H1 (cell line): Measurements from ENCODE around the gene CDK7. TPM values are rescaled to one million over a fixed set of nuclear protein-coding genes. Genes with fewer than 3 reads are reported as not detected.

Experiments used
- CTCF ChIA-PET: fragments of 300-600 bp; sonication (Branson Sonifier 250); formaldehyde crosslinking; loops from one replicate; lab custom pipeline; 2021; ENCODE audit not compliant: partially characterized antibody; lab: Charles Lee
- POLR2A ChIA-PET: fragments of 300-600 bp; sonication (Branson Sonifier 250); formaldehyde crosslinking; loops from one replicate; lab custom pipeline; 2021; ENCODE audit warnings: inconsistent platforms; ENCODE audit not compliant: partially characterized antibody; lab: Charles Lee
- DNase-seq, 2 experiments: peaks; one replicate each; pipeline versions ENCODE4 v3.0.0 to v3.0.0-alpha.2; 2010 to 2022; ENCODE audit warnings: low spot score in 2 of 2, low read depth in 1 of 2, mixed read lengths in 1 of 2
- FAIRE-seq: peaks from 2 replicates; lab custom pipeline; 2011; peaks lifted over from hg19 to GRCh38; lab: Jason Lieb, UNC
- H2AFZ ChIP-seq: 2 replicates; pipeline ENCODE4 v1.8.1; 2012; ENCODE audit warnings: low read length, inconsistent platforms
- H2AK5ac ChIP-seq: 2 replicates; pipeline ENCODE4 v1.6.1; 2013; ENCODE audit warnings: low read depth, low read length
- H2BK120ac ChIP-seq: replicated peaks from 2 replicates; pipeline ENCODE3; 2013; ENCODE audit warnings: low read depth, low read length, inconsistent platforms
- H2BK12ac ChIP-seq: 2 replicates; pipeline ENCODE4 v1.6.1; 2013; ENCODE audit warnings: low read depth, low read length
- H2BK15ac ChIP-seq: 2 replicates; pipeline ENCODE4 v1.6.1; 2013; ENCODE audit warnings: low read length
- H2BK20ac ChIP-seq: 2 replicates; pipeline ENCODE4 v1.6.1; 2013; ENCODE audit warnings: low read length
- H2BK5ac ChIP-seq: 2 replicates; pipeline ENCODE4 v1.6.1; 2013; ENCODE audit warnings: low read depth, low read length
- H3K14ac ChIP-seq: 2 replicates; pipeline ENCODE4 v1.6.1; 2013; ENCODE audit warnings: inconsistent platforms; ENCODE audit not compliant: insufficient read length
- H3K18ac ChIP-seq: 2 replicates; pipeline ENCODE4 v1.6.1; 2013; ENCODE audit warnings: low read length; ENCODE audit errors: extremely low read depth
- H3K23ac ChIP-seq: 2 replicates; pipeline ENCODE4 v1.6.1; 2013; ENCODE audit warnings: inconsistent platforms; ENCODE audit not compliant: insufficient read length
- H3K23me2 ChIP-seq: 2 replicates; pipeline ENCODE4 v1.6.1; 2013; ENCODE audit warnings: low read depth, low read length
- H3K27ac ChIP-seq: 2 replicates; pipeline ENCODE4 v1.6.1; 2011; ENCODE audit warnings: low read depth, low read length, inconsistent platforms
- H3K27me3 ChIP-seq, 4 experiments: replicated peaks in 1 of 4; 1 replicate in 1 of 4; 2 replicates in 3 of 4; pipeline versions ENCODE4 v1.6.1 to v1.8.1; 2011 to 2013; ENCODE audit warnings: low read length in 3 of 4, mild to moderate bottlenecking in 3 of 4, inconsistent platforms in 2 of 4, mixed read lengths in 2 of 4, moderate library complexity in 1 of 4; ENCODE audit not compliant: control insufficient read depth in 3 of 4, insufficient read depth in 3 of 4; ENCODE audit errors: extremely low read depth in 1 of 4
- H3K36me3 ChIP-seq, 4 experiments: 2 replicates each; pipeline versions ENCODE4 v1.6.1 to v1.8.1; 2011 to 2013; ENCODE audit warnings: mild to moderate bottlenecking in 4 of 4, low read length in 3 of 4, moderate library complexity in 2 of 4, control low read depth in 1 of 4, inconsistent platforms in 1 of 4; ENCODE audit not compliant: insufficient read depth in 4 of 4, control insufficient read depth in 2 of 4
- H3K4ac ChIP-seq: replicated peaks from 2 replicates; pipeline ENCODE3; 2013; ENCODE audit warnings: low read length, low read depth, mixed read lengths, inconsistent platforms; ENCODE audit not compliant: insufficient read length
- H3K4me1 ChIP-seq, 4 experiments: replicated peaks in 1 of 4; 1 replicate in 1 of 4; 2 replicates in 3 of 4; pipeline versions ENCODE4 v1.6.1 to v1.8.1; 2011 to 2013; ENCODE audit warnings: low read length in 3 of 4, inconsistent platforms in 2 of 4, mixed read lengths in 1 of 4; ENCODE audit not compliant: insufficient read depth in 4 of 4, control insufficient read depth in 3 of 4
- H3K4me2 ChIP-seq, 2 experiments: 2 replicates each; pipeline versions ENCODE4 v1.6.1 to v1.8.1; 2011 to 2013; ENCODE audit warnings: low read depth in 2 of 2, low read length in 2 of 2, control low read depth in 1 of 2, inconsistent platforms in 1 of 2, mild to moderate bottlenecking in 1 of 2; ENCODE audit not compliant: insufficient read depth in 1 of 2
- H3K4me3 ChIP-seq, 4 experiments: fragments of 200-600, 300-600 bp in 1 of 4; sonication (generic), shearing (Covaris generic), sonication (Bioruptor Twin) in 1 of 4; 2 replicates each; pipeline versions ENCODE4 v1.5.1 to v1.8.1; 2011 to 2016; ENCODE audit warnings: low read length in 4 of 4, low read depth in 3 of 4, control low read depth in 2 of 4, inconsistent platforms in 2 of 4, mild to moderate bottlenecking in 2 of 4, mixed read lengths in 1 of 4, moderate library complexity in 1 of 4; ENCODE audit not compliant: insufficient read depth in 2 of 4; ENCODE audit errors: extremely low read depth in 1 of 4
- H3K56ac ChIP-seq: replicated peaks from 2 replicates; pipeline ENCODE3; 2013; ENCODE audit warnings: low read depth, mild to moderate bottlenecking, mixed read lengths, low read length, inconsistent platforms; ENCODE audit not compliant: insufficient read length
- H3K79me1 ChIP-seq: 2 replicates; pipeline ENCODE4 v1.6.1; 2013; ENCODE audit warnings: low read depth, low read length, control low read depth
- H3K79me2 ChIP-seq, 2 experiments: 2 replicates each; pipeline versions ENCODE4 v1.6.1 to v1.8.1; 2012 to 2013; ENCODE audit warnings: low read length in 2 of 2, mild to moderate bottlenecking in 2 of 2, inconsistent platforms in 1 of 2; ENCODE audit not compliant: insufficient read depth in 2 of 2, control insufficient read depth in 1 of 2
- H3K9ac ChIP-seq, 4 experiments: replicated peaks in 1 of 4; 1 replicate in 1 of 4; 2 replicates in 3 of 4; pipeline versions ENCODE4 v1.6.1 to v1.8.1; 2011 to 2013; ENCODE audit warnings: low read depth in 3 of 4, low read length in 3 of 4, control low read depth in 2 of 4, mild to moderate bottlenecking in 2 of 4, moderate library complexity in 2 of 4, inconsistent platforms in 1 of 4; ENCODE audit errors: extremely low read depth in 1 of 4
- H3K9me3 ChIP-seq, 2 experiments: 2 replicates each; pipeline versions ENCODE4 v1.6.1 to v1.8.1; 2012 to 2013; ENCODE audit warnings: mild to moderate bottlenecking in 2 of 2, moderate library complexity in 2 of 2, control low read depth in 1 of 2, inconsistent platforms in 1 of 2, low read depth in 1 of 2, low read length in 1 of 2, mixed read lengths in 1 of 2; ENCODE audit not compliant: insufficient read depth in 2 of 2
- H4K20me1 ChIP-seq, 2 experiments: replicated peaks in 1 of 2; 2 replicates each; pipeline versions ENCODE3 to v1.8.1; 2011 to 2013; ENCODE audit warnings: inconsistent platforms in 2 of 2, low read length in 2 of 2, mild to moderate bottlenecking in 1 of 2; ENCODE audit not compliant: insufficient read depth in 2 of 2, control insufficient read depth in 1 of 2
- H4K5ac ChIP-seq: 2 replicates; pipeline ENCODE4 v1.6.1; 2013; ENCODE audit warnings: low read length, low read depth, mixed read lengths, inconsistent platforms; ENCODE audit not compliant: insufficient read length
- H4K8ac ChIP-seq: 2 replicates; pipeline ENCODE4 v1.8.0; 2013; ENCODE audit warnings: mild to moderate bottlenecking, moderate library complexity, low read length, inconsistent platforms; ENCODE audit not compliant: insufficient read depth; ENCODE audit errors: extremely low read depth
- H4K91ac ChIP-seq: replicated peaks from 2 replicates; pipeline ENCODE3; 2013; ENCODE audit warnings: low read length, mixed read lengths, inconsistent platforms; ENCODE audit not compliant: insufficient read length
- MAX ChIP-seq: IDR thresholded peaks from 2 replicates; pipeline ENCODE4 v1.6.1; 2012; ENCODE audit warnings: inconsistent platforms
- SIX5 ChIP-seq: IDR thresholded peaks from 2 replicates; pipeline ENCODE4 v1.6.1; 2011; ENCODE audit warnings: mild to moderate bottlenecking, low read depth, low read length
- TAF7 ChIP-seq: optimal IDR thresholded peaks from 2 replicates; pipeline ENCODE3; 2011; ENCODE audit warnings: low read depth, mild to moderate bottlenecking, inconsistent platforms, low read length, moderate library complexity, borderline replicate concordance
- WGBS, 2 experiments: shearing (Covaris generic) in 1 of 2; methylation state at CpG; one replicate each; pipeline versions ENCODE4 v1.1.6 to v1.1.7; 2013 to 2015; ENCODE audit warnings: low lambda C conversion rate in 2 of 2, mixed read lengths in 2 of 2, inconsistent platforms in 1 of 2, low coverage in 1 of 2, missing lambda C conversion rate in 1 of 2; ENCODE audit not compliant: insufficient replicate concordance in 2 of 2, insufficient coverage in 1 of 2, insufficient read length in 1 of 2; ENCODE audit errors: extremely low coverage in 1 of 2, missing lambda C conversion rate in 1 of 2; 5-methylcytosine and 5-hydroxymethylcytosine counted together
- polyA plus RNA-seq, 7 experiments: library from polyadenylated mRNA; depleted of rRNA in 3 of 7; stranded (reverse) in 5 of 7; unstranded in 2 of 7; fragments of >200 nt in 5 of 7; fragments of 200-250 nt in 2 of 7; gene quantifications; 1 replicate in 5 of 7; 2 replicates in 1 of 7; 4 replicates in 1 of 7; pipeline versions ENCODE4 v1.2.1 to v1.2.3, GENCODE V29; 2011 to 2013; ENCODE audit warnings: missing spikeins in 2 of 7, mixed read lengths in 2 of 7
- total RNA-seq: library from RNA; stranded (reverse); fragmentation: NEBNext Ultra II Directional; extraction: Animal tissue kit (Norgen Biotek cat#: 25700); gene quantifications from 2 replicates; pipeline ENCODE4 v1.2.1, GENCODE V29; 2021

CDK7 gene
- total and polyA plus RNA-seq, 2 of the 8 experiments (the other 6 are each of a cell fraction or from before 2014, with no cell fraction given): 39.9 to 63.4 TPM

GRCh38 chr5:69270840-69271239 is 36.2 kb downstream of the CDK7 start:
- Histone ChIP-seq H2AK5ac (no peak overlapping the region), H3K79me1 (no peaks in the 10 kb centered on the region; the same call in 1 of the 2 replicates), H3K18ac (no peak overlapping the region), H3K4ac (no peak overlapping the region), H2BK15ac (no peak overlapping the region), H3K4me2 (no peak overlapping the region), H4K8ac (no peak overlapping the region), H3K36me3 (peaks cover 2 to 55% (median 18%) of the 10 kb centered on the region in 4 experiments; a peak in 6 of 8 replicates), H3K14ac (no peak overlapping the region), H2BK5ac (no peak overlapping the region), H2BK120ac (no peak overlapping the region), H3K9ac (no peak overlapping the region), H4K91ac (no peak overlapping the region), H2AFZ (no peak overlapping the region), H3K79me2 (no peaks in the 10 kb centered on the region), H3K56ac (no peak overlapping the region), H3K23ac (no peak overlapping the region), H3K4me3 (no peak overlapping the region), H4K20me1 (no peaks in the 10 kb centered on the region), H2BK12ac (no peak overlapping the region), H3K4me1 (no peaks in the 10 kb centered on the region), H2BK20ac (no peak overlapping the region), H3K23me2 (no peaks in the 10 kb centered on the region), H3K9me3 (no peaks in the 10 kb centered on the region), H3K27me3 (no peaks in the 10 kb centered on the region), H4K5ac (no peak overlapping the region), H3K27ac (no peak overlapping the region)
- DNase-seq: no peak
- ChIA-PET POLR2A (interaction anchor here (1.1 to 1.5 kb wide), 2 partner anchors 10 to 35 kb away, joined by 3 to 5 read pairs; no protein-coding TSS in a partner anchor), CTCF (interaction anchor here (0.8 to 2.2 kb wide), 6 partner anchors 10 to 226 kb away, joined by 3 to 9 read pairs (median 4); no protein-coding TSS in a partner anchor)
- TF ChIP-seq TAF7 (no peak), SIX5 (no peak), MAX (no peak)
- 96% methylated on average over 1 of the region's 1 CpG; no CpG with 5 or more reads in 1 of the 2 experiments for WGBS, 2 experiments
- FAIRE-seq: no peak
